Endodermal cell (in vitro differentiated cells): ENCODE data around the gene CCDC88C. TPM values are rescaled to one million over a fixed set of nuclear protein-coding genes. Genes with fewer than 3 reads are reported as not detected.

Experiments used
- DNase-seq: peaks from one replicate; pipeline ENCODE4 v3.0.0-alpha.2; 2017
- H3K27ac ChIP-seq: 2 replicates; pipeline ENCODE4 v1.5.1; 2013; ENCODE audit warnings: mild to moderate bottlenecking, low read depth, low read length, moderate library complexity
- H3K27me3 ChIP-seq: 2 replicates; pipeline ENCODE4 v1.6.1; 2013; ENCODE audit warnings: mild to moderate bottlenecking, low read length, moderate library complexity; ENCODE audit not compliant: insufficient read depth, control insufficient read depth, poor library complexity, severe bottlenecking
- H3K36me3 ChIP-seq: 2 replicates; pipeline ENCODE4 v1.7.0; 2013; ENCODE audit warnings: mild to moderate bottlenecking, low read length, moderate library complexity; ENCODE audit not compliant: control insufficient read depth, insufficient read depth
- H3K4me1 ChIP-seq: one replicate; pipeline ENCODE4 v1.7.0; 2013; ENCODE audit warnings: low read length; ENCODE audit not compliant: control insufficient read depth, insufficient read depth
- H3K4me3 ChIP-seq: 2 replicates; pipeline ENCODE4 v1.5.1; 2013; ENCODE audit warnings: mild to moderate bottlenecking, low read length, moderate library complexity
- H3K9ac ChIP-seq: 2 replicates; pipeline ENCODE4 v1.6.1; 2013; ENCODE audit warnings: mild to moderate bottlenecking, low read length, moderate library complexity; ENCODE audit not compliant: poor library complexity, severe bottlenecking; ENCODE audit errors: extremely low read depth
- H3K9me3 ChIP-seq: 2 replicates; pipeline ENCODE4 v1.6.1; 2013; ENCODE audit warnings: mild to moderate bottlenecking, low read length, moderate library complexity; ENCODE audit not compliant: control insufficient read depth
- H3K27ac Mint-ChIP-seq: 2 replicates; pipeline ENCODE4 v1.8.0; 2020; ENCODE audit warnings: mixed read lengths
- H3K27me3 Mint-ChIP-seq: 2 replicates; pipeline ENCODE4 v1.8.0; 2021; ENCODE audit warnings: mild to moderate bottlenecking, mixed read lengths; ENCODE audit not compliant: insufficient read depth
- H3K36me3 Mint-ChIP-seq: 2 replicates; pipeline ENCODE4 v1.8.0; 2020; ENCODE audit warnings: low read depth, mixed read lengths
- H3K4me1 Mint-ChIP-seq: 2 replicates; pipeline ENCODE4 v1.8.0; 2020; ENCODE audit warnings: mixed read lengths
- H3K4me3 Mint-ChIP-seq: 2 replicates; pipeline ENCODE4 v1.8.0; 2020; ENCODE audit warnings: mild to moderate bottlenecking, moderate library complexity, mixed read lengths
- H3K9me3 Mint-ChIP-seq: 2 replicates; pipeline ENCODE4 v1.8.0; 2020; ENCODE audit warnings: mild to moderate bottlenecking, mixed read lengths
- WGBS, 2 experiments: methylation state at CpG; one replicate each; pipeline versions ENCODE4 v1.1.5 to v1.1.7; 2013; ENCODE audit warnings: missing lambda C conversion rate in 2 of 2, mixed read lengths in 1 of 2; ENCODE audit not compliant: insufficient coverage in 1 of 2, insufficient read length in 1 of 2; 5-methylcytosine and 5-hydroxymethylcytosine counted together
- total RNA-seq, 2 donors: library from RNA; stranded (reverse); fragmentation: NEBNext Ultra II Directional in 1 of 2; extraction: Animal tissue kit (Norgen Biotek cat#: 25700) in 1 of 2; gene quantifications; 2 replicates in 1 of 2; 3 replicates in 1 of 2; pipeline ENCODE4 v1.2.1, GENCODE V29; 2021
- TF ChIP-seq, protein P1 (sequence below): fragments of 200-600 bp; sonication (generic); conservative IDR thresholded peaks from 2 replicates; pipeline ENCODE4 v1.5.0; 2021; ENCODE audit warnings: antibody characterized with exemption, mild to moderate bottlenecking

The CCDC88C gene
- total RNA-seq, 2 donors from 2014 or later: 50.0 to 50.5 TPM

DNA sequence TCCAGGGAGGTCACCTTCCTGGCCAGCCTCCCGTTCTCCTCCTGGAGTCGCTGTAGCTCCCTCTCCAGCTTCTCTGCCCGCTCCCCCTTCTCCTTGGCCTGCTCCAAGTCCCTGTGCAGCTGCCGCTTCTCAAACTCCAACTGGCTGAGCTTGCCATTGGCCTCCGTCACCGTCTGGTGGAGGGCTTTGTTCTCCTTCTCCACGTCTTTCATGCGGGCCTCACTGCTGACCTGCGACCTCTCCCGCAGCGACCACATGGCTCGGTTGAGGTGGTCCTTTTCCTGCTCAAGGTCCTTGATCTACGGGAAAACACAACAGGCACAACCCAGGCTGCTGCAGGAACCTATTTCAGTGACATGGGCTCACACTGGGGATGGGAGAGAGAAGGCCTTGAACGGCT is 103.8 kb downstream of the CCDC88C start:
- Histone ChIP-seq H3K27me3 (no peaks in the 10 kb centered on the region), H3K9me3 (no peaks in the 10 kb centered on the region), H3K36me3 (peaks cover 38% of the 10 kb centered on the region), H3K27ac (no peak overlapping the region), H3K9ac (no peak overlapping the region), H3K4me3 (no peak overlapping the region), H3K4me1 (no peaks in the 10 kb centered on the region)
- Mint-ChIP-seq H3K4me1 (no peaks in the 10 kb centered on the region), H3K36me3 (peaks cover 86% of the 10 kb centered on the region), H3K27me3 (no peaks in the 10 kb centered on the region), H3K9me3 (peaks cover 14% of the 10 kb centered on the region), H3K27ac (no peak overlapping the region), H3K4me3 (no peak overlapping the region)
- 95 to 98% methylated on average over 12 to 14 of the region's 14 CpGs for WGBS, 2 experiments
- TF ChIP-seq, protein P1, sequence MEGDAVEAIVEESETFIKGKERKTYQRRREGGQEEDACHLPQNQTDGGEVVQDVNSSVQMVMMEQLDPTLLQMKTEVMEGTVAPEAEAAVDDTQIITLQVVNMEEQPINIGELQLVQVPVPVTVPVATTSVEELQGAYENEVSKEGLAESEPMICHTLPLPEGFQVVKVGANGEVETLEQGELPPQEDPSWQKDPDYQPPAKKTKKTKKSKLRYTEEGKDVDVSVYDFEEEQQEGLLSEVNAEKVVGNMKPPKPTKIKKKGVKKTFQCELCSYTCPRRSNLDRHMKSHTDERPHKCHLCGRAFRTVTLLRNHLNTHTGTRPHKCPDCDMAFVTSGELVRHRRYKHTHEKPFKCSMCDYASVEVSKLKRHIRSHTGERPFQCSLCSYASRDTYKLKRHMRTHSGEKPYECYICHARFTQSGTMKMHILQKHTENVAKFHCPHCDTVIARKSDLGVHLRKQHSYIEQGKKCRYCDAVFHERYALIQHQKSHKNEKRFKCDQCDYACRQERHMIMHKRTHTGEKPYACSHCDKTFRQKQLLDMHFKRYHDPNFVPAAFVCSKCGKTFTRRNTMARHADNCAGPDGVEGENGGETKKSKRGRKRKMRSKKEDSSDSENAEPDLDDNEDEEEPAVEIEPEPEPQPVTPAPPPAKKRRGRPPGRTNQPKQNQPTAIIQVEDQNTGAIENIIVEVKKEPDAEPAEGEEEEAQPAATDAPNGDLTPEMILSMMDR: no peak
- DNase-seq: no peak

DNA sequence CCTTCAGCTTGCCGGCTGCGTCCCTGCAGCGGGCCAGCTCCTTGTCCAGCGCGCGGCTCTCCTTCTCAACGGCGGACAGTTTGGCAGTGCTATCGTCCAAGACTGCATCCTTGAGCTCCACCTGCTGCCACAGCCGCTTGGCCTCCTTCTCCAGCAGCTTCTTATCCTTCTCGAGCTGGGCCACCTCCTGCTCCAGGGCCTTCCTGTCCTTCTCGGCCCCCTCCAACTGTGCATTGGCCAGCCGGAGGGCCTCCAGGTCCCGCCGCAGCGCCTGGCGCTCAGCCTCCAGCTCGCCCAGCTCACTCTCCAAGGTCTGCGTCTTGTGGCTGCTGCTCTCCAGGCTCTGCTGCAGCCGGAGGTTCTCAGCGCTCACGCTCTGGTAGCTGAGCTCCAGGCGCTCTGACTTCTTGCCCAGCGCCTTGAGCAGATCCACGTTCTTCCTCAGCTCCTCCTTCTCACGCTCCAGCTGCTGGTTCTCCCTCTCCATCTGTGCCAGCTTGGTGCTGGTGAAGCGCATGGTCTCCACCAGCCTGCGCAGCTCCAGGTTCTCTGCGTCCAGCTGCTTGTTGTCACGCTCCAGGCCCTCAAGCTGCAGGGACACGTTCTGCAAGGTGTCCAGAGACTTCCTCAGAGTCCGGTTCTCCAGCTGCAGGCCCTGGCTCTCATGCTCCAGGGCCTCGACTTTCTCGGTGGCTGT is 104.3 kb downstream of the CCDC88C start:
- H3K27me3 ChIP-seq: no peaks in the 10 kb centered on the region
- Mint-ChIP-seq H3K36me3 (peaks cover 87% of the 10 kb centered on the region), H3K4me3 (no peak overlapping the region), H3K27me3 (no peaks in the 10 kb centered on the region), H3K27ac (no peak overlapping the region), H3K9me3 (peaks cover 14% of the 10 kb centered on the region), H3K4me1 (no peaks in the 10 kb centered on the region)
- no peak for DNase-seq
- H3K4me1 ChIP-seq: no peaks in the 10 kb centered on the region
- 95 to 96% methylated on average over 31 to 34 of the region's 34 CpGs for WGBS, 2 experiments
- TF ChIP-seq, protein P1: no peak
- no peak overlapping the region for H3K9ac ChIP-seq
- no peaks in the 10 kb centered on the region for H3K9me3 ChIP-seq
- H3K4me3 ChIP-seq: no peak overlapping the region
- peaks cover 43% of the 10 kb centered on the region for H3K36me3 ChIP-seq
- H3K27ac ChIP-seq: no peak overlapping the region

DNA sequence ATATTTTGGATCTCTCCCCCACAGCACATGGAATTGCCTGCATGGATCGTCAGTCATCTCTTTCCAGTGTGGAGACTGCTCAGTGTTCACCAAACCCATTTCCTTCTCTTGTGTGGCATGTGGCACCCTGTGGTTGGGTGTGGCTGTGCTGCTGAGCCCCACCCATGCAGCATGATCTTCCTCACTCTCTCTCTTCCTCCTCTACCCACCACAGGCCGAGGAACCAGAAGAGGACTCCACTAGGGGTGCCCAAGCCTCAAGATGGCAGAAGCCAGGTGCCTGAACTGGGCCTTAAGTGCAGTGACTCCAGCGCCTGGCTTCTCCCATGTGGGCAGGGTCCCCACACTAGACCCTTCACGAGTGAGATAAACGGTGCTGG is 106.3 kb downstream of the CCDC88C start:
- Mint-ChIP-seq H3K4me3 (no peak overlapping the region), H3K36me3 (peaks cover 88% of the 10 kb centered on the region), H3K27me3 (no peaks in the 10 kb centered on the region), H3K9me3 (peaks cover 14% of the 10 kb centered on the region), H3K4me1 (peaks cover 5% of the 10 kb centered on the region), H3K27ac (no peak overlapping the region)
- WGBS, 2 experiments: 80 to 94% methylated on average over 1 to 5 of the region's 5 CpGs
- Histone ChIP-seq H3K4me1 (no peaks in the 10 kb centered on the region), H3K27me3 (no peaks in the 10 kb centered on the region), H3K4me3 (no peak overlapping the region), H3K27ac (no peak overlapping the region), H3K9ac (no peak overlapping the region), H3K9me3 (no peaks in the 10 kb centered on the region), H3K36me3 (peaks cover 51% of the 10 kb centered on the region)
- no peak for DNase-seq
- TF ChIP-seq, protein P1: no peak
